ENCODE data around the gene REEP6.

DNA sequence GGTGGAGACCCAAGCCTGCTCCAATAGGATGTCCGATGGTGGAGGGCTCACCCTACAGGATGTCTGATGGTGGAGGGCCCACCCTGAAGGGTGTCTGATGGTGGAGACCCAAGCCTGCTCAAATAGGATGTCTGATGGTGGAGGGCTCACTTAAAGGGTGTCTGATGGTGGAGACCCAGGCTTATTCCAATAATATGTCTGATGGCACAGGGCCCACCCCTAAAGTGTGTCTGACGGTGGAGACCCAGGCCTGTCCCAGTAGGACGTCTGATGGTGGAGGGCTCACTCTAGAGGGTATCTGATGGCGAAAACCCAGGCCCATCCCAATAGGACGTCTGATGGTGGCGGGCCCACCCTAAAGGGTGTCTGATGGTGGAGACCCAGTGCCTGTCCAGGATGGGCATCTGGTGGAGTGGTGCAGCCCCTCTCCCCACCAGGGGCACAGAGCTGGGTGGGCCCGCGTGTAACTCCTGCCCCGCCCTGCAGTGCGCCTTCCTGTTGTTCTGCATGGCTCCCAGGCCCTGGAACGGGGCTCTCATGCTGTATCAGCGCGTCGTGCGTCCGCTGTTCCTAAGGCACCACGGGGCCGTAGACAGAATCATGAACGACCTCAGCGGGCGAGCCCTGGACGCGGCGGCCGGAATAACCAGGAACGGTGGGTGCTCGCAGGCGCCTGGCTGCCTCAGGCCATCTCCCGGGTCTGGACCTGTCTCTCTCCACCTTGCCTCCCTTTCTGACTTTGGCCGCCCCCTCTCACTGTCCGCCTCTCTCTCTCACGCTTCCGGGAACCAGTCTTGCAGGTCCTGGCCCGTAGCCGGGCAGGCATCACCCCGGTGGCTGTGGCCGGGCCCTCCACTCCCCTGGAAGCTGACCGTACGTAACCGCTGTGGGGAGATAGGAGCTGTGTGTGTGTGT lies 5.1 kb downstream of the REEP6 start:
- TF ChIP-seq, protein P1, sequence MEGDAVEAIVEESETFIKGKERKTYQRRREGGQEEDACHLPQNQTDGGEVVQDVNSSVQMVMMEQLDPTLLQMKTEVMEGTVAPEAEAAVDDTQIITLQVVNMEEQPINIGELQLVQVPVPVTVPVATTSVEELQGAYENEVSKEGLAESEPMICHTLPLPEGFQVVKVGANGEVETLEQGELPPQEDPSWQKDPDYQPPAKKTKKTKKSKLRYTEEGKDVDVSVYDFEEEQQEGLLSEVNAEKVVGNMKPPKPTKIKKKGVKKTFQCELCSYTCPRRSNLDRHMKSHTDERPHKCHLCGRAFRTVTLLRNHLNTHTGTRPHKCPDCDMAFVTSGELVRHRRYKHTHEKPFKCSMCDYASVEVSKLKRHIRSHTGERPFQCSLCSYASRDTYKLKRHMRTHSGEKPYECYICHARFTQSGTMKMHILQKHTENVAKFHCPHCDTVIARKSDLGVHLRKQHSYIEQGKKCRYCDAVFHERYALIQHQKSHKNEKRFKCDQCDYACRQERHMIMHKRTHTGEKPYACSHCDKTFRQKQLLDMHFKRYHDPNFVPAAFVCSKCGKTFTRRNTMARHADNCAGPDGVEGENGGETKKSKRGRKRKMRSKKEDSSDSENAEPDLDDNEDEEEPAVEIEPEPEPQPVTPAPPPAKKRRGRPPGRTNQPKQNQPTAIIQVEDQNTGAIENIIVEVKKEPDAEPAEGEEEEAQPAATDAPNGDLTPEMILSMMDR (IDR thresholded peaks at IDR 0.05), result no peak
- TF ChIP-seq POLR2A (IDR thresholded peaks at IDR 0.05), result no peak

Measured in testis (tissue), 2 donors.